GM23248 (cell line): ENCODE data around the gene MYO16.

Experiments
- EZH2 ChIP-seq: fragments of 200-600 bp; sonication (generic); IDR thresholded peaks from 2 replicates; pipeline ENCODE4 v1.6.1; 2018; ENCODE audit warnings: antibody characterized with exemption, mild to moderate bottlenecking; ENCODE audit not compliant: insufficient read depth, poor library complexity, severe bottlenecking
- EZH2phosphoT487 ChIP-seq: fragments of 200-600 bp; sonication (generic); IDR thresholded peaks from 2 replicates; pipeline ENCODE4 v1.6.1; 2018; ENCODE audit warnings: antibody characterized with exemption, moderate library complexity, mild to moderate bottlenecking, low read depth; ENCODE audit not compliant: insufficient read depth

- TF ChIP-seq EZH2phosphoT487, result no peak
- no peak for TF ChIP-seq EZH2
Measured at GRCh38 chr13:109101550-109102144, 472.2 kb downstream of the MYO16 start.
